ENCODE measurements around the gene SYAP1. TPM values are rescaled to one million over a fixed set of nuclear protein-coding genes. Genes with fewer than 3 reads are reported as not detected.
"Not testable (repeated sequence)": the region's sequence is repeated elsewhere in the genome, so short reads cannot be mapped to it uniquely, and the experiment has no call there.

The SYAP1 gene
- total RNA-seq, 2 experiments from 2014 or later: 16.4 to 19.2 TPM

DNA sequence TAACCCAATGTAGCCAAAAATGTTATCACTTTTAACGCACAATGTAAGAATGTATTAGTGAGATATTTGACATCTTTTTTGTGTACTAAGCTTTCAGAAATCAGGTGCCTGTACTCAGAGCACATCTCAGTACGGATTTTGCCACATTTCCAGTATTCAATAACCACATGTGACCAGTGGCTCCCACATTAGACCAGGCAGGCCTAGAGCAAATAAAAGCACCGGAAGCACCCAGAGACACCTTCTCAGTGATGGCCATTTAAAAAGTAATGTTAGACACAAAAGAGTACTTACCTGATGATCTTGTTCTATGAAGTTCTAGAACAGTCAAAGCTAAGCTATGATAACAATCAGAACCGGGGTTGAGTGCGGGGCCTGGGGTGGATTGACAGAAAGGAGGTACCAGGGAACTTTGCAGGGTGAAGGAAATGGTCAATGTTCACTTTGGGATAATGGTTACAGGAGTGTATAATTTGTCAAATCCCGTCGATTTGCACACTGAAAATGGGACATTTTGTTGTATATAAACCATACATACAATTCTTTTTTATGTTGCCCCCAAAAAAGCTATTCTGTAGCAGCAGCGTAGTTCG, 8.1 kb upstream of the SYAP1 start:
- Mint-ChIP-seq H3K4me3 (peak overlapping the region; percentile 75), H3K36me3 (ENCODE audit: low read depth) (peaks cover 5% of the 10 kb centered on the region), H3K27me3 (no peaks in the 10 kb centered on the region), H3K4me1 (peaks cover 12% of the 10 kb centered on the region), H3K27ac (no peak overlapping the region), H3K9me3 (no peaks in the 10 kb centered on the region)
- DNase-seq: no peak
- ChIA-PET CTCF (no interaction called here), POLR2A (no interaction called here)

DNA sequence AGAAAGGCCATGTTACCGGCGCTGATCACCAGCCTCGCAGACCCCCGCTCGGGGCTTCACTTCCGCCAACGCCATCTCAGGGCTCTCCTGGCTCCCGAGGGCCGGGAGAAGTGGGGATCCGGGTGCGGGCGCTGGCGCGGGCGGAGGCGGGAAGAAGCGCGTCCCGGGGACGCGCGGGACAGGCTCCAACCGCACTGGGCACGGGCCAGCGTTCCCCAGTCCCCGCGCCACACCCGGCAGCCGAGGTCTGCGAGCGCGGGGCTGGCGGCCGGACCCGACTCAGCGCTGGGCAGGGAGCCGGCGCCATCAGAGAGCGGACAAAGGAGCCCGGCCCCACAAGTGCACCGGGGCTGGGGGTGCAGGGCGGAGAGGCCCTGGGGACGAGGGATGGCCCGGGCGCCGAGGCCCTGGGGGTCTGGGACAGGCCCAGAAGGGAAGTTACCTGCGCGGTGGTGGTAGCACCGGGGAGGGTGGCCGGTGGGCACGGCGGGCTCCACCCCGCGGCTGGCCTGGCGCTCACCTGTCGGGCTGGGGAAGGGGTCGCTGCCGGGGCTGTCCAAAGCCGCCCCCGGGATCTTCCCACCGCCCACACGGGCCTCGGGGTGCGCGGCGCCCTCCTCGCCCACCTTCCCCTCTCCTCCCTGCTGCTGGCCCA, 7.4 kb upstream of the SYAP1 start:
- CTCF ChIA-PET: interaction anchor here (1.4 kb wide), 1 partner anchor 17 kb away, joined by 5 read pairs; no protein-coding TSS in a partner anchor
- H3K4me1 Mint-ChIP-seq: peaks cover 12% of the 10 kb centered on the region
- POLR2A ChIA-PET: no interaction called here
- H3K27me3 Mint-ChIP-seq: no peaks in the 10 kb centered on the region
- no peaks in the 10 kb centered on the region for H3K9me3 Mint-ChIP-seq
- peak overlapping the region; percentile 81 for H3K4me3 Mint-ChIP-seq
- no peak for DNase-seq
- H3K27ac Mint-ChIP-seq: no peak overlapping the region
- H3K36me3 Mint-ChIP-seq (ENCODE audit: low read depth): peaks cover 5% of the 10 kb centered on the region

DNA sequence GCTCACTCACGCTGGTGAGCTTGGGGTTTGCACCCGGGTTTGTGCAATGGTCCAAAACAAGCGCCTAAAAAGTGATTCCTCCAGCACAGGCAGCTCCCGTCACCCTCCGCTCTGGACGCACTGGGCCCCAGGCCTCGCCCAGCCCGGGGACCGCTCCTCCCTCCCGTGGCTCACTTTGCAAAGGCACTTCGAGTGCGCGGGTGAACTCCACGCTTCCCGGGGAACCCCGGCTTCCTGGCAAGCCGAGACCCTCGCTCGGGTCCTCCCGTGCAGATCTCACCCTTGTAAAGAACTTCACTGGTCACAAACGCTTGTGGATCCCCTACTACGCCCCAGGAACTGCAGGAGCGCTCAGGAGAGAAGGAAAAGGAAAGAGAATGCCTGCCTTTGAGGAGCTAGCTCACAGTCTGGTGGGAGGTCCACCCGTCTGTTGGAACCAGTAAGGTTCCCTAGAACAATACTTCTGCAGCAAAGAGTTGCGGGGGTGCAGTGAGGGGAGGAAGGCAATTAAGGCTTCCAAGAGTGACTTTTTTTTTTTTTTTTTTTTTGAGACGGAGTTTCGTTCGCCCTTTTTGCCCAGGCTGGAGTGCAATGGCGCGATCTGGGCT, 6.8 kb upstream of the SYAP1 start, which contains the start of gene CTPS2:
Gene CTPS2, minus strand, starts transcription at position 122 of the 608 bp plus-strand sequence. CDS start 9,767 bp downstream, outside the sequence.
- Mint-ChIP-seq H3K27ac (peak within 1 kb of the TSS; percentile 47), H3K27me3 (no peaks in the 10 kb centered on the region), H3K4me3 (peak within 1 kb of the TSS; percentile 81), H3K36me3 (ENCODE audit: low read depth) (peaks cover 5% of the 10 kb centered on the region), H3K4me1 (peaks cover 12% of the 10 kb centered on the region), H3K9me3 (no peaks in the 10 kb centered on the region)
- ChIA-PET CTCF (interaction anchor here (1.4 kb wide), 1 partner anchor 17 kb away, joined by 5 read pairs; no protein-coding TSS in a partner anchor), POLR2A (no interaction called here)
- peak; percentile 56 for DNase-seq

DNA sequence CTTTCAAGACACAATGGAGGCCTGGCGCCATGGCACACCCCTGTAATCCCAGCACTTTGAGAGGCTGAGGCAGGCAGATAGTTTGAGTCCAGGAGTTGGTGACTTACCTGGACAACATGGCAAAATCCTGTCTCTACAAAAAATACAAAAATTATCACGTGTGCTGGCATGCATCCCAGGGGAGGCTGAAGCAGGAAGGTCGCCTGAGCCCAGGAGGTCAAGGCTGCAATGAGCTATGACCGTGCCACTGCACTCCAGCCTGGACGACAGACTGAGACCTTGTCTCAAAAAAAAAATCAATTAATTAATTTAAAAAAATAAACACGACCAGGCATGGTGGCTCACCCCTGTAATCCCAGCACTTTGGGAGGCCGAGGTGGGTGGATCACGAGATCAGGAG, 4.9 kb upstream of the SYAP1 start:
- Mint-ChIP-seq H3K4me1 (peaks cover 18% of the 10 kb centered on the region), H3K27ac (no peak overlapping the region), H3K4me3 (no peak overlapping the region), H3K36me3 (ENCODE audit: low read depth) (peaks cover 8% of the 10 kb centered on the region), H3K9me3 (no peaks in the 10 kb centered on the region), H3K27me3 (no peaks in the 10 kb centered on the region)
- ChIA-PET POLR2A (no interaction called here), CTCF (no interaction called here)
- DNase-seq: no peak

DNA sequence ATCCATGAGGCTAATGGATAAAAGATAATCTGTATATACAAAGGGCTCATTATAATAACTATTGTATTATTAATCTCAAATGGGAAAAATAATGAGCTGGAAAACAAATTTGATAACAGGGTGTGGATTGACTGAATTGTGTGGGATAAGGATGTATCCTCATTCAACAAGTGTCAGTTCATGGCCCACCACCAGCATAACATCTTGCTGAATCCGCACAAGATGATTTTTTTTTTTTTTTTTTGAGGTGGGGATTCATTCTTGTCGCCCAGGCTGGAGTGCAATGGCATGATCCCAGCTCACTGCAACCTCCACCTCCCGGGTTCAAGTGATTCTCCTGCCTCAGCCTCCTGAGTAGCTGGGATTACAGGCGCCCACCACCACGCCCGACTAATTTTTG, 3.8 kb upstream of the SYAP1 start:
- Mint-ChIP-seq H3K36me3 (ENCODE audit: low read depth) (peaks cover 14% of the 10 kb centered on the region), H3K4me1 (peaks cover 24% of the 10 kb centered on the region)
- CTCF ChIA-PET, POLR2A ChIA-PET, H3K9me3 Mint-ChIP-seq, H3K27me3 Mint-ChIP-seq, H3K27ac Mint-ChIP-seq, H3K4me3 Mint-ChIP-seq, DNase-seq: not testable (repeated sequence)

DNA sequence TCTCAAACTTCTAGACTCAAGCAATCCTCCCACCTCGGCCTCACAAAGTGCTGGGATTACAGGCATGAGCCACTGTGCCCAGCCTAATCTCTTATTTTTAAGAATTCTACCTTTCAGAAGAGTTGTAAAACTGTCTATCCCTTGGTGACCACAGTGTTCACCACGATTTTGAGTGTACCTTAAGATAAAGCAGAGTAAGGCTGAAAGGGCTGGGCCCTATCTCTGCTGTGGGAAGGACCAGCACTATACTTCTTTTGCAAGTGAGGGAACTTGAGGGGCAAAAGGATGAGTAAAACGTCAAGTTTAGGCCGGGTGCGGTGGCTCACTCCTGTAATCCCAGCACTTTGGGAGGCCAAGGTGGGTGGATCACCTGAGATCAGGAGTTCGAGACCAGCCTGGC, 3.0 kb upstream of the SYAP1 start:
- H3K4me3 Mint-ChIP-seq, POLR2A ChIA-PET, H3K27me3 Mint-ChIP-seq, DNase-seq, H3K27ac Mint-ChIP-seq, CTCF ChIA-PET, H3K9me3 Mint-ChIP-seq: not testable (repeated sequence)
- Mint-ChIP-seq H3K4me1 (peaks cover 25% of the 10 kb centered on the region), H3K36me3 (ENCODE audit: low read depth) (peaks cover 10% of the 10 kb centered on the region)

DNA sequence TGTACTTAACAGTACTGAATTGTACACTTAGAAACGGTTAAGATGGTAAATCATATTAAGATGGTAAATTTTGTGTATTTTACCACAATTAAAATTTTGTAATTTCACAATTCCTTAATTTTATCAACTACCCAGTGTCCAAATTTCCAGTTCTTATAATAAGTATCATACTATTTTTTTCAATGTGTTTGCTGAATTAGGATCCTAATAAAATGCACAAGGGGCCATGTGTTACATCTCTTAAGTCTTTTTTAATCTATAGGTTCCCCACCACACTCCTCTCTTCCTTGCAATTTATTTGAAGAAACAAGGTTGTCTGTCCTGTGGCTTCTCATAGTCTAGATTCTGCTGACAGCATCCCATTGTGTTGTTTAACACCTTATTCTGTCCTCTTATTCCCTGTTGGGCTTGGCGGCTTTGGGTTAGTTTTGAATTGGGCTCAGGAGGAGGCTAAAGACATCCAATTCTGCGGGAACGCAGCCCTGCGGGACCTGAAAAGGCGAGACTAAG, 533 bp upstream of the SYAP1 start:
- Mint-ChIP-seq H3K4me1 (peaks cover 18% of the 10 kb centered on the region), H3K9me3 (no peaks in the 10 kb centered on the region), H3K27ac (peak overlapping the region; percentile 82), H3K36me3 (ENCODE audit: low read depth) (peaks cover 8% of the 10 kb centered on the region), H3K4me3 (peak overlapping the region; percentile 88), H3K27me3 (no peaks in the 10 kb centered on the region)
- POLR2A ChIA-PET: interaction anchor here (0.7 to 1.7 kb wide), 5 partner anchors 69 to 864 kb away, joined by 3 to 13 read pairs (median 4); partner anchors contain the start of gene AP1S2
- CTCF ChIA-PET: no interaction called here
- no peak for DNase-seq

DNA sequence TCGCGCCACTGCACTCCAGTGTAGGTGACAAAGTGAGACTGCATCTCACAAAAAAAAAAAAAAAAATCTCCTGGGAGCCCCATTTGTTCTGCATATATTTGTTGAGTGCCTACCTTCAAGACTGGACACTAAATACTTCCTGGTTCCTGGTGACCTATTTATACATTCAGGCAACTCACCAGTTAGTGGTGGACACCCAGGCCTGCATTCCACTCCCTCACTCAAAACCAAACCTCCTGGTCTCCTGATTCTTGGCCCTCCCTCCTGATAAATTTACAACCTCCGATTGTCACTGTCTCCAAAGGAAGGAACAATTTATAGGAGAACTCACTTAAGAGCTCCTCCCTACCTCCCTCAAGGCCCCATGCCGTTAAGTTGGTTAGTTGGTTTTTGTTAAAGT, 3.1 kb downstream of the SYAP1 start:
- Mint-ChIP-seq H3K27ac (no peak overlapping the region), H3K9me3 (no peaks in the 10 kb centered on the region), H3K4me1 (peaks cover 18% of the 10 kb centered on the region), H3K4me3 (no peak overlapping the region), H3K36me3 (ENCODE audit: low read depth) (peaks cover 8% of the 10 kb centered on the region), H3K27me3 (no peaks in the 10 kb centered on the region)
- CTCF ChIA-PET: no interaction called here
- POLR2A ChIA-PET: no interaction called here
- no peak for DNase-seq

DNA sequence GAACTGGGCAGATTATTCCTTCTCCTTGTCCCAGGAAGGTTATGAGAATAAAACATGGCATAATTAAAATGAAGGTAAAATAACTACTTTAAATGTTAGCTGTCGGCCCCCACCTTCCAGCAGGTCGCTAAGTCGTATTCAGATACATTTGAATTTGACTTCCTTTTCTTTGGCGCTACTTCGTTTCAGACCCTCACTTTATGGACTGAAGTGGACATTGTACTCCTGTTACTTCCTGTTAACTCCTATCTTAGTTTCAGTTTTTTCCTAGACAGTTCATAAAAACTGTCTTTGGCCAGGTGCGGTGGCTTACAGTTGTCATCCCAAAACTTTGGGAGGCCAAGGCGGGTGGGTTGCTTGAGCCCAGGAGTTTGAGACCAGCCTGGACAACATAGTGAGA, 5.7 kb downstream of the SYAP1 start:
- no peak for DNase-seq
- Mint-ChIP-seq H3K4me1 (peaks cover 12% of the 10 kb centered on the region), H3K27ac (no peak overlapping the region), H3K36me3 (ENCODE audit: low read depth) (peaks cover 6% of the 10 kb centered on the region), H3K27me3 (no peaks in the 10 kb centered on the region), H3K4me3 (no peak overlapping the region), H3K9me3 (no peaks in the 10 kb centered on the region)
- ChIA-PET POLR2A (interaction anchor here (1.1 kb wide), 1 partner anchor 54 kb away, joined by 3 read pairs; no protein-coding TSS in a partner anchor), CTCF (no interaction called here)

DNA sequence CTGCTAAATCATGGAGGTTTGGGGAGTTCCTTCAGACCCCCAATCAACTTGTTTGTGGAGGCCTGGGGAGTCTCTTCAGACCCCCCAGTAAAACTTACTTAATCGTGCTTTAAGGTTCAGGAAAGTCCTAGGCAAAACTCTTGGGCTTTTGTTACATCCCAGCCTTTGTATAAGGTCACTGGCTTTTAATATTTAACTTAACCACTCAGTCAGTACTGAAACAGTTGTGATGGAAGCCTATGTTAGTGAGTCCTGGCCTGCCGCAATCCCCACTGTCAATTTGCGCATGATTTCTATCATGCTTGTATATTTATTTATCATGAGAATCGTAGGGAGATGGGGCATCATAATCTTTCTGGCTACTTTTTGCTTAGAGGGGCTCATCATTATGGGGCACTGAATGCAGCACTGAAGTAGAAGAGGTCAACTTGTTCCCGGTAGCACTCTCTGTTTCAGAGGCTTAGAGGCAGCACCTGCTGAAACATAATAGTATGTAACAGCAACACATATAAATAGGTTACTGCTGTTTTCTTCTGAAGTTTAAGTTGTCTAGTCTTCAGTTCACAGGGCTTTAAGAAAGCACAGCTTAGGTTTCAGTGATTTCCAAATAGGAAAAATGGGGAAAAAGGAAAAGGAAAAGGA, 7.1 kb downstream of the SYAP1 start:
- CTCF ChIA-PET; H3K9me3 Mint-ChIP-seq; DNase-seq; H3K27me3 Mint-ChIP-seq; H3K27ac Mint-ChIP-seq; H3K36me3 Mint-ChIP-seq (ENCODE audit: low read depth); POLR2A ChIA-PET; H3K4me3 Mint-ChIP-seq; H3K4me1 Mint-ChIP-seq: not testable (repeated sequence)

DNA sequence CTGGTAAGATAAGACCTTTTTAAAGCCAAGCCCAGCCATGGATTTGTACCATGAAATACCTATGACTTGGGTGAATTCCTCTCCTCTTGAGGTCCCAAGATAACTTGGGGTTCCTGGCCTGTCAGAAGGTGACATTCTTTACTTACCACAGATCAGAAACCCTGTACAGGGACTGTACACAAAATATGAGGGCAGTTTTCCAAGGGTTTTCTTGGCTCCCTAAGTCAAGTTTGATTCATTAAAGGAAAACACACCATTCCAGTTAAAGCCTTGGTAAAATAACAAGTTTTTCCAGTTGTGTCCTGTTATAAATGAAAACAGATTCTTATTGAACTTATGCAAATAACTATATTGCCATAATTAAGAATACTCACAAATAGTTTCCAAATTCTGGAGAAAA, 8.2 kb downstream of the SYAP1 start:
- Mint-ChIP-seq H3K36me3 (ENCODE audit: low read depth) (peaks cover 2% of the 10 kb centered on the region), H3K27ac (no peak overlapping the region), H3K4me1 (peaks cover under 1% of the 10 kb centered on the region), H3K4me3 (no peak overlapping the region), H3K9me3 (no peaks in the 10 kb centered on the region), H3K27me3 (no peaks in the 10 kb centered on the region)
- POLR2A ChIA-PET: no interaction called here
- DNase-seq: no peak
- CTCF ChIA-PET: no interaction called here

DNA sequence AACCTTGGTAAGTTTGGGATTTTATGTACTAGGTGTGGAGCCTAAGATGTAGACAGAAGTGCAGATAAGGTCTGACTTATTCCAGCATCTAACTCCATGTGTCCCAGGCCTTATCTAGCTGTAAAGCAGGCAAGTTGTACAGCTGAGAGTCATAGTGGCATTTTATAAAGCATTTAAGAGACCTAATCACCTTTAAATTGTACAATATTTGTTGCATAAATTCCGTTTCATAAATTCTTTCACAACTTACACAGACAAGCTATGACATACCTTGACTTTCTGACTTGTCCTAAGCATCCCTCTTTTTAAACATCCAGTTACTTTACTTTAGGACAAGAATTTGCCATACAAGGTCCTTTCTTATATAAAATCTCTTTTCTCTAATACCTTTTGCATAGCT, 11.0 kb downstream of the SYAP1 start:
- H3K27ac Mint-ChIP-seq: no peak overlapping the region
- H3K9me3 Mint-ChIP-seq: no peaks in the 10 kb centered on the region
- ChIA-PET CTCF (no interaction called here), POLR2A (no interaction called here)
- H3K4me3 Mint-ChIP-seq: no peak overlapping the region
- peaks cover 5% of the 10 kb centered on the region for H3K4me1 Mint-ChIP-seq
- H3K27me3 Mint-ChIP-seq: no peaks in the 10 kb centered on the region
- no peak for DNase-seq
- peaks cover 2% of the 10 kb centered on the region for H3K36me3 Mint-ChIP-seq (ENCODE audit: low read depth)

DNA sequence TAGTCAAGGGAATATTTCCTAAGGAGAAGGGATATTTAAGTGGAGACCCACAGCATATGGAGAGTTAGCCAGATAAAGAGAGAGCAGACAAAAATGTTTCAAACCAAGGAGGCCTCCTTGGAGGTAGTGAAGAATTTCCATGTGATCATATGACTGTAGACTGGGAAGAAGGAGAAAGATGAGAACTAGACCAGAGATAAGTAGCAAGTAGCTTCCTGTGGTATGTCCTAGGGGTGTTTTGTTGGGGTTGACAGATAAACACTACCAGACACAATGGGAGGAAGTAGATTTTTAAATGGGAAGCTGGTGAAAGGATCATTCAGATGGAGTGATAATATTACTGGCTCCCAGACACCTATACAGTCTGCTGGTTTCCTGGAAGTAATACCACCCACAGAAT, 13.6 kb downstream of the SYAP1 start:
- POLR2A ChIA-PET: no interaction called here
- no peak overlapping the region for H3K4me3 Mint-ChIP-seq

More for the DNA sequence above, 13.6 kb downstream of the SYAP1 start:
- Mint-ChIP-seq H3K9me3 (no peaks in the 10 kb centered on the region), H3K36me3 (ENCODE audit: low read depth) (peaks cover 14% of the 10 kb centered on the region), H3K27ac (no peak overlapping the region), H3K4me1 (peaks cover 5% of the 10 kb centered on the region), H3K27me3 (no peaks in the 10 kb centered on the region)
- CTCF ChIA-PET: no interaction called here
- no peak for DNase-seq

Data from activated CD4-positive, alpha-beta memory T cell treated with anti-CD3 and anti-CD28 coated beads, Interleukin-2, amount 10 ng/mL, durations not matched to agents 7 days and 5 days (primary cell).